NOMO-1 (cell line): ENCODE measurements around the gene IRF2.
A peak's percentile ranks its signal among the peaks of the same experiment; 100 is the strongest.

Experiments used
- DNase-seq, 2 experiments: peaks; one replicate each; lab custom pipeline; 2025; ENCODE audit not compliant: unreplicated experiment in 2 of 2; lab: John Stamatoyannopoulos, UW

IRF2 gene

DNA sequence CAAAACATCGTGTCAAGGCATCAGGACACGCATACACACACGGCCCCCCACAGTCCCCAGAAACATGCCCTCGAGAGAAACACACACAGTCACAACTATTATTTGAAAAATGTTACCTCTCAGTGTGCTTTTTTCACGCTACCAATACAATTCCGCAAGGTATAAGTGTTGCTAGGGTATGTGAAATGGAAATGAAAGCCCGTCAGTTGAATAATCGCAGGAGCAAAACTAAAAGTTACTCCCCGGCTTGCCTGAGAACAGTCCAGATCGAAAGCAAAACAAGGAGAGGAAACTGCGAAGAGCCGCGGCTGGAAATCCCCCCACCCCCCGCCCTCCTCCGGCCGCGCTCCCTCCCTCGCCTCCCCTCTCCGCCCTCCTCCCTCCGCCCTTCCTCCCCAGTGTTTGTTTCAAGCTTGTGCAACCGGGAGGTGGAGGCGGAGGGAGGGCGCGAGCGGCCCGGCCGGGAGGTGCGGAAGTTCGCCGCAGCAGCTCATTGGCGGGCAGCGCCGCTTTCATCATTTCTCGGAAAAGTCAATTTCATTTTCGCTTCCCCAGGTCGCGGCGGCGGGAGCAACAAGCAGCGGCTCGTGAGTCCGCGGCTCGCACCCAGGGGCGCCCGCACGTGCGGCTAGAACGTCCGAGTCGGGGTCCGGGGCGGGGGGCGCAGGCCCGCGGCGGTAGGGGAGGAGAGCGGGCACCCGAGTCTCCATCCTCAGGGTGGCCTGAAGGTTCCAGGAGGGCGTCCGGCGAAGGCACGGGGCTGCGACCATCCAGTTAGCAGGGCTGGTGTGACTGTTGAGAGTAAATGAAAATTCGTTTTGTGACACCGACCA, at the start of gene IRF2:
Gene IRF2 (minus strand): TSS at position 288 of the 833 bp plus-strand sequence. CDS start 45,486 bp downstream, outside the sequence.
- peak; percentile 97 to 98 for DNase-seq

DNA sequence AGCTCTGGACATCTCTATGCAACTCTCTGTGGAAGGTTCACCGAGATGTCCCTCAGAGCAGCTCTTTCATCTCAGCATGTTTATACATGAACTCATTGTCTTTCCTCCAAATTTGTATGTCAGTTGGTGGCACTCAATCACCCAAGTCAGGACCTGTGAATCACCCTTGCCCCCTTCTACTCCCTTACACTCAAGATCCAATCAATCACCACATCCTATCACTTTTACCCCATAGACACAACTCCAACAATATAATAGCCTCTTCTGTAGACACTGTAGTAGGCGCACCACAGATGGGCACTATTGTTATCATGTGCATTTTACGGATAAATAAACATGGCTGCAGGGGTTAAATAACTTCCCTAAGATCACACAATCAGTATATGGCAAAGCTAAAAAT, 41.3 kb upstream of the IRF2 start:
- no peak for DNase-seq

DNA sequence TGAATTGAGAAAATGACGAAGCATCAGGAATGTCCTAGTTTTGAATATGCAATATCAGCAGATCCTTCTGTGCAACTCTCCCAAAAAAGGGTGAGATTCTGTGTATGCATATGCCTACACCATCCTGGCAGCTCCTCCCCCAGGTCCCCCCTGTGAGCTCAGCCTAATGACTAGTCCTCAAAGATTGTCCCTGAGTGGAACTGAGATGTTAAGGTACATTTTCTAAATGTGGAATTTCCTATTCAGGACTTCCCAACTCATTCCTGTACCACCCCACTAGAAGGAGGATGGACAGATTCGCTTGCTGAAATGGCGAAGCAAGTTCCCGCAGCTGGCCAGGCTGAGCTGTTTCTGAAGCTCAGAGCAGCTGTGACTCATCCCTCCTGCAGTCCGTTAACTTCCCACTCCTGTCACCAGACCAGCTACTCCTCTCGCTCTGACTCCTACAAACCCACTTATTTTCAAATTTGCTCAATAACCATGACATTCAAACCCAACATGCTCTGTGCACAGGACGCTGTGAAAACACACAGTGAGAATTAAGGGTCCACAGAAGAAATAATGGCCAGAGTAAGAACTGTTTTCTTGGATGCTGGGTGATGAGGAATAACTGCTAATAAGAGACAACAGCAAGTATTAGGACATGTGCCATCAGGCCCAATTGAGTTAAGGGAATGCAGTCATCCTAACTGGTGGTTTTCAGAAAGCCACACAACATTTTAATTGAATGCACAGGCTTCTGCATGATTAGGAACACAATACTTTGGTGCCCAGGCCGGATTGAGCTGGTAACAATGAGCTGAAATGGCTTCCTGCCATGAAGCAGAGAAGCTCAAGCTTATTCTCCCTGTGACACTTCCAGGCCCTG, 40.0 kb upstream of the IRF2 start:
- peak; percentile 10 to 38 for DNase-seq

DNA sequence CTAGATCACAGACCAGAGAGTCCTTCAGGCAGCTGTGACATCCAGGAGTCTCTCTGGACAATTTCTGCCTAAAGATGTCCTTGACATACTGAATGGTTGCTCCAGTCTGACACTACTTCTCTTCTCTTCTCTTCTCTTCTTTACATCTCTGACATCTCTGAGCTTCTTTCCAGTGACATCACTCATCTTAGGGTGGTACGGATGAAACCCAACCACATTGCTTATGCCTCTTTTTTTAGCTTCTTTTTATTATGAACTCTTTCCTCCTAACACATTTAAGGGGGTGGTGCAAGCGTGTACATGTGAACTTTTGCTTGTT, 39.4 kb upstream of the IRF2 start:
- DNase-seq, result no peak

DNA sequence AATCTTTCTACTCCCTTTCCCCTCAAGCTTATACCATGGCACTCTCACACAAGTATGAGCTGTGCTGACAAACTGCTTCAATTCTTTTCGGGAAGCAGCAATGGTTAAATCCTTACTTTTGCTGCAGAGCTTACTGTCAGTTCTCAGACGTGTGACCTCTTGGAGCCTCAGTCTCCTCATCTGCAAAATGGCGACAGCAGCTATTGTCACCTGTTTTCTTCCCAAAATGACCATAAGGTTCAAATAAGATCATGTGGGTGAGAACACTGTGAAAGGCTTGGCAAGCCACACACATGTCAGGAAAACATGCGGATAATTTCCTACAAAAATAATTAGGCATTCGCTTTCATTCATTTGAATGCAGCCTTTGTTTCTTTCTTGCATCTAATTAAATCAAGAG, 36.8 kb upstream of the IRF2 start:
- no peak for DNase-seq

DNA sequence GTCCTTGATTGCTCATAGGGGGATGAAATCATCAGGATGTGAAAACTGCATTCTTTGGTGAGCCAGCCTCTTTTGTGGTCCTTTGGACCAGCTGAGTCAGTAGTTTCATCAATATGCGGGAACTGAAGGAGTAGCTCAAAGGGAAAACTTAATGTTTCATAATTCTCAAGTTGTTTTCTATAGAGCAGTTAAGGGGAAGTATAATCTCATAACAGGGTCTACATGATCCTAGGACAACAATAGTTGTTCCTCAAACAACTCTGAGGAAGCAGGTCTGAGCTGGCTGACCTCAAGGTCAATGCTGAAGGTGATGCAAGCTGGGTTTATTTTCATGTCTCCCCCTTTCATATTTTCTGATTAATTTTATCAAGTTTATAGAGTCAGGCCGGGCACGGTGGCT, 36.1 kb upstream of the IRF2 start:
- peak in 1 of 2 experiments; percentile 73 for DNase-seq

DNA sequence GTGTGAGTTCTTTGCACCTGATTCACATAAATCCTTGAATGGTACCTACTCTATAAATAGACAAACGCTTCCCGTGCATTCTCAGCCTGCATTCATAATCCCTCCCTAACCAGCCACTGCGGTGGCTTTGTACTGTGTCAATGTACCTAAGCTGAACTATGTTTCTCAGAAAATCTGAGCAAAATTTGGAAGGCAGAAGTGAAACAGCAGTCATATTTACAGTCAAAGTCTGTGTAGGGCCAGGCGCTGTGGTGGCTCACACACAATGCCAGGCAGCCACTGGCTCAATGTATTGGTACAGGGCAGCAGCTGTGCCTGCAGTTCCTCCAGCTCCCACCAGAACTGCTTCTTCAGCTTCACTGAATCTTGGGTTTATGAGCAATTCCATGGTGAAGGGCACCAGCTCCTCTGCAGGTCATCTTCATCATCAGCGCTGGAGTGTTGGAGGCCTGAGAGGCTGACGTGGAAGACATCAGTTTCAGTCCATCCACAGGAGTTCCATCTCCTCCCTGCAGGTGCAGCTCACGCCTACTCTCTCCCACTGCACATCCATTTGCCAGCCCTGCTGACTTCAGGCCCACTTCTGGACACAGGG, 32.3 kb upstream of the IRF2 start:
- peak; percentile 52 to 77 for DNase-seq

DNA sequence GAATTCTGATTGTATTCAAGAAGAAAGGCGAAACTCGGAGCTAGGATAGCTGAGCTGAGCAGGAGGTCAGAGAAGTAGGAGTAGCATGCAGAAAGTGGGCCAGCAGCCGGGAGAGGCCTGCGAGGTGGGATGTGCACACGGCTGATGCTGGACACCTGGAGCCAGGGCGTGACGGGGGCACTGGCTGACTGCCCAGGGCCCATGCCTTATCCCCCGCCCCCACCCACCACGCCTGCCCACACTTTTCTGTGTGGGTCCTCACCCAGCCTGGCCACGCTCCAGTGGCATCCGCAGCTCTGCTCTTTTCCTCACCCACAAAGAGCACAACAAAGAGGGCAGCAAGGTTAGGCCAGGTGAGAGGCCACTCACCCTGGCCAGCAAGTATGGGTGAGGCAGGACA, 30.0 kb upstream of the IRF2 start:
- no peak for DNase-seq

DNA sequence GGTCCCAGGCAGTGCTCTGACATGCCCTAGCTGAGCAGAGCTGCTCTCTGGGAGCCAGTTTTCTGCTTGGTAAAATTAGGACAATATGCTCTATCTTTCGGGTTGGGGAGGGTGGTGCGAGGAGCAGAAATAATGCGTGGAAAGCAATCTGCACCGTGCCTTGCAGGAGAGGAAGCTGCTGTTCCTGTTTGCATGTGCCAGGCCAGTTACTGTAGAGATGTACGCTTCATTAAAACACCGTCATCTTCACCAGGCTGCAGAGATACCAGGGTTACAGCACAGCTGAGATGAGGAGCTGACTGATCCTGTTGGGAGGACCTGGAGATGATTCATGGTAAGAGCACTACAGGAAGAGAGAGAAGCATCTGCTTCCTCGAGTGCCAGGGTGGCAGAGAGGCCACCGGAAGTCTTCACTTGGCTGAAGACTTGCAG, 29.5 kb upstream of the IRF2 start:
- peak; percentile 34 to 36 for DNase-seq

DNA sequence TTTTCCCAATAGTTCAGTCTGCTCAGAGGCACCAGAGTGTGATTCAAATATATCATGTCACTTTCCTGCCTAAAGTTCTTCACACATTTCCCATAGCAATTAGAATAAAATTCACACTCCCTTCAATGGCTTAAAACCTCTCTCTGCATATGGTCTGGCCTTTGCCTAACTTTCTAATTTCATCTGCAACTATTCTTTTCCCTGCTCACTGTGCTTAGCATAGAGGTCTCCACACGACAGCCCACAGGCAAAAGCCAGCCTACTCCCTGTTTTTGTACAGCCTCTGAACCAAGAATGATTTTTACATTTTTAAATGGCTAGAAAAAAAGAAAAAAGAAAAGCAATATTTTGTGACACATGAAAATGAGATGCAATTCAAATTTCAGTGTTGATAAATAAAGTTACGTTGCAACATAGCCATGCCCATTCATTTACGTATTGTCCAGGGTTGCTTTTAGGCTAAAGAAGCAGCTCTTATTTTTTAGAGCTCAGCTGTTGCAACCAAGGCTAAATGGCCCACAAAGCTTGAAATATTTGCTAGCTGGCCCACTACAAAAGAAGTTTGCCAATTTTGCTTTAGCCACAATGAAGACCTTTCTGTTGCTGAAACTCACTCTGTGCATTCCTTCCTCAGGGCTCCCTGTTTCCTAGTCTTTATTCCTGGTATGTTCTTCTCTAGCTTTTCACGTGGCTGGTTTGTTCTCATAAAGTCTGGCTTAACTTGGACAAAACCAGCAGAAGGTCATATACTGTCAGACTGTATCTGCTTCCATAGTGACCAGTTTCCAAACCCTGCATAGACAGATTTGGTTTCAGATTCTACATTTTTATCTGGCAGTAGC, 26.6 kb upstream of the IRF2 start:
- DNase-seq, result no peak

DNA sequence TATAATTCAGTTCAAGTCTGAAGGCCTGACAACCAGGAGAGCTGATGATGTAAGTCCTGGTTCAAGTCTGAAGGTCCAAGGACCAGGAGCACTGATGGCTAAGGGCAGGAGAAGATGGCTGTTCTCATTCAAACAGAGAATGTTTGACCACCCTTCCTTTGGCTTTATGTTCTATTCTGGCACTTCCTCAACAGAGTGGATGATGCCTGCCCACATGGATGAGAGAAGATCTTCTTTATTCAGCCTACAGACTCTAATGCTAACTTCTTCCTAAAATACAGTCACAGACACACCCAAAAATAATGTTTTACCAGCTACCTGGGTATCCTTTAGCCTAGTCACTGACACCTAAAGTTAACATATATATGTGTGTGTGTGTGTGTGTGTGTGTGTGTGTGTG, 25.6 kb upstream of the IRF2 start:
- no peak for DNase-seq

DNA sequence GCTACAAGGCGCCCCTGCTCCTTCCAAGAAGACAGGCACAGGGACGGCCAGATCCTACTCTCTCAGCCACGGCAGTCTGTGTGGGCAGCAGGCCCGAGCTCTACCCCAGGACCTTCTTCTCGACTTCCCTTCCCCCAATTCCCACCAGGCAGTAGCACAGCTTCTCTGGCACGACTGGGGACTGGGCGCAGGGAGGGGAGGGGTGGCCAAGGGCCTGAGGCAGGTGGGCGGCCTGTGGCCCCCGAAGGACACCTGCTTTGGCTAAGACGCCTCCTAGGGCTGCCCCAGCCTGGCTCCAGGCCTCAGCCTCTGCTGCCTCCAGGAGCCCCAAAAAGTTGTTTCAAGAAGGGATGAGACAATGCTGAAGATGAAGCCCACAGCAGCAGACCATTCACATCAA, 24.2 kb upstream of the IRF2 start:
- DNase-seq, result no peak

DNA sequence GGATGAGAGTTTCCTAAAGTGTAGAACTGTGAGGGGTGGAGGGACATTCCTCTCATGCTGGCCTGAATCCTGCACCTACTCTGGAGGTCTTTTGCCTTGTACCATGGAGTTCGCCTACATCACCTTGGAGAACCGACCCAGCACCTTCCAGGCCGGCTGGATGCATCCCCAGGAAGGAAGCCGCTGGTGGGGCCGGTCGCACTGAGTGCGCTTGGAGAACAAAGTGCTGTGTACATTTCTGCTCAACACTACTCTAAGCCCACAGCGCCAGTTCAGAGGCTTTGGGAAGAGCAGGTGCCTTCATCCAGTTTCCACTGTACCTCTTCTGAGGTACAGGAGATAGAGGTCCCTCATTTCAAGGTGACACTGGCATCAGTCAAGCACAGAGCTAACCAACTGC, 15.4 kb upstream of the IRF2 start:
- DNase-seq, result no peak

DNA sequence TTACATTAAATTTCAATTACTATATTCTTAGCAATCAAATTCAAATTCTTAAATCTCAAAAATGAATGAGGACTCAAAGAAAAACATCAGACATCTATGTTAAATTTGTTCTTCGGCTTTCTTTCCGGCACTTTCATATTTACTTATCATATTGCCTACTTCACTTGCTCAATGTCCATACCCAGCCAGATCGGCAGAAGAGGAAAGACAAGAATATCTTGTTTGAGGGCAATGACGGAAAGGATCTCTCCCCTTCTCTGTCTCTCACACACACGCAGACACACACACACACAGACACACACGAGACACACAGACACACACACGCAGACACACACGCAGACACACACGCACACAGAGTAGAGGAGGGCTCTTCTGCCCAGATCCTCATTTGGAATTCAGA, 13.2 kb upstream of the IRF2 start:
- DNase-seq, result no peak

DNA sequence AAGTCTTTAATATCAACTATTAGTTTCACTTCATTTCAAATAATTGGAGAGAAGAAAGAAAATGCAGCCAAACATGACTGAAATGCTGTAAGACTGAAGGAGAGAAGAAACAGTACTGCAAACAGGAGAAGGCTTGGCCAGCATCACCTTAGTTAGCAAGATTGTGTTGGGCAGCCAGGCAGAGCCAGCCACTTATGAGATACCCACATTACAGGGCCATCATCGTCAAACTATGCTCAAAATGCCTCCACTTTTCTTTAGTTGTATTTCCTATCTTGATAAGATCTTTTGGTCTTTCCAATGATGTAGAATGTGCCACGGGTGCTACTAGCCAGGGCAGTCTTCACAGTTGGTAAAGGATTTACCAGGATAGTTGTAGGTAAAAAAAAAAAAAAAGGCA, 10.9 kb upstream of the IRF2 start:
- DNase-seq, result no peak

DNA sequence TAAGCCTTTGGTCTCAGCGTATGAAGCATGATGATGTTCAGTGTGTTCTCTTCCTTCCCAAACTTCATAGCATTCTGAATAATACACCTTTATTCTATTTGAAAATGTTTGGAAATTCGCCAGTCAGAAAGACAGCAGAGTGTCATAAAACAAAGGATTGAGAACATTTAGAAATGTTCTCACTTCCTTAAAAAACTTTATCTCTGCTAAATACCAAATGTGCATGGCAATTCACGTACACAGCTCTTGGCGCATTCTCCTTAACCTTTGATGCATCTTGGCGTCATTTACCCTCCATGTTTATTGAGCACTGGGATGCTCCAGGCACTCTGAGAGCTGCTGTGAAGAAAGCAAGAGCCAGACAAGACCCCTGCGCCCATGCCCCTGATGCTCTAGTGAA, 7.2 kb upstream of the IRF2 start:
- no peak for DNase-seq

DNA sequence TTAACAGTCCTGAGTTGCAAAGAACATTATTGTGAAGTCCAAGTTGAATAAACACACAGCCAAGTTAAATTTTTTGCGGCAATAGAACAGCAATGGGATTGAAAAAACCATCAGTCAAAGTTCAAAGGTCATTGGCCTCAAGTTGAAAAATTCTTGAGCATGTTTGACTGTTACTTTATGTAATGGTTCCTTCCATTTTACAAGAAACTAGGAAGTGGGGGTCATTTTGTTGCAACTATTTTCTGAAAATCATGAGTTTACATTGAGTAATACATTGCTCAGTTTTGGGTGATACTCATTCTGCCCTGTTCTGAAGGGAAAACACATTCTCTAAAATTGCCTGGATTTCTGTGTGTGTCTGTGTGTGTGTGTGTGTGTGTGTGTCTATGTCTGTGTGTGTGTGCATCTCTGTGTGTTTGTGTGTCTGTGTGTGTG, 5.2 kb upstream of the IRF2 start:
- peak; percentile 50 to 51 for DNase-seq

DNA sequence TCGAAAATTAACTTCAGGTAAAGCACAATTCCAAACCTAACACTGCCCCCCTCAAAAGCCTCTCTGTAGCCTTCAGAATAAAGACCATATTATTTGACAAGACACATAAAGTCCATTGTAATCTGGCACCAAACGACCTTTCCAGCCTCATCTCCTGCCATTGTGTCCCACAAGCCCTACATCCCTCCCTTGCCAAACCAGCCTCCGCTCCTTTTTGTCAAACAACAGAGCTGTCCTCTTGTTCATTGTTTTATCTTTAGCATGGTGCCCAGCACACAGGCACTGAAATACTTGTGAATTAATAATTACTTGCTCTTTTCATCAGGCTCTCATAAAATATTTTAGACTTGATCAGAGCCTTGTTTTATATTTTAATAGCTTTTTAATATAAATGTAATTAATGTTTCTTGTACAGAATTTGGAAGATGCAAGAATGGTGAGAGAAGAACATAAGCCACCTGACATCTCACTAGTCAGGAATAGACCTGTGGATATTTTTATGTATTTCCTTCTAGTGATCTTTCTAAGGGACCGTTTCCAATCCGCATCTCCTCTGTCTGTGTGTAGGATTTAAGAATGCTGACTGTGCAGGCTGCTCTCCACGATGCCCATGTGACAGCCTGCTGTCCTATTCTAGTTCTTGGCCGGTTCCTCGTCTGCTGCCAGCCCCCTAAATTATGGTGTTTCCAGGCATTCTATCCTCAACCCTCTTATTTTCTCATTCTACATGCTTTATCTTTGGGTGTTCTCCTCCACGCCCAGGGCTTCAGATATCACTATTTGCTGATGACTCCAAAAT, 3.0 kb upstream of the IRF2 start:
- no peak for DNase-seq

DNA sequence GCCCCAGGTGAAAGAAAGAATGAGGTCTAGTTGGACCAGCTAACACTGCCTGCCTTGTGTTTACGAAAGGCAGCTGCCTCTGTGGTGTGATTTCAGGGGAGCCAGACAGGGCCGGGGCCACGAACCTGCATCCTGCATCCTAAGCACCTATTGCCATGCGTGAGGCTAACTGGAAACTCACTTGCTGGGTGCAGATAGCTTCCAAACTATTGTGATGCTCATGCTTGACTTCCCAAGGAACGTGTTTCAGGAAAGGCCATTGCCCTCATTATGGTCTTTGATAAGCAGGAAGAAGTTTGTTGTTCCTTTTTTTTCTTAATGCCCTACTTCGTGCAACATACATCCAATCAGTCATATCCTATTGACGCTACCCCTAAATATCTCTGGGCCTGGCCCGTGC, 2.3 kb upstream of the IRF2 start:
- no peak for DNase-seq

DNA sequence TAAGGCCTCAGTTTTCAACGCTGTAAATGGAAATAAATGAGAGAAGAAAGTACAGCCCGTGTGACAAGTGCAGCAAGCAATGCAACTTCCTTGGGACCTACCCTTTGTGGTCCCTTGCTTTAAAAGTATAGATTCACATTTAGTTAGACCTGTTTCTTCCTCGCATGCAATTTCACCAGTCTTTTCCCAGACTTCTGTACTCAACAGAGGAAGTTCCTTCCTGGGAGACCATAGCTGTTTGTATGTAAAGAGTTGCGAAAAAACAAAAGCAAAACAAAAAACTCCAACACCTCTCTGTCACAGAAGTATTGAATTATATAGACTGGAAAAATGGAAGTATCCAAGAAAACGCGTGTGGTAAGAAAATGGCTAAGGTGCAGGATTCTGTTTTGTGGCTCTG, 1.1 kb upstream of the IRF2 start:
- peak in 1 of 2 experiments; percentile 16 for DNase-seq
